SK-N-SH treated with all-trans-retinoic acid at 6 μM for 48 hours (cell line): ENCODE data around the gene HPS1.

ENCODE experiments used
- ATAC-seq: fragments of 200-7000 bp; cut with Tn5 transposase; 3 replicates; pipeline ENCODE4 v1.9.1; 2020; ENCODE audit warnings: mild to moderate bottlenecking, moderate library complexity
- ARNTL ChIP-seq: fragments of 450-650 bp; formaldehyde crosslinking; IDR thresholded peaks from 2 replicates; pipeline ENCODE4 v1.5.0; 2020; ENCODE audit warnings: low read depth, mild to moderate bottlenecking, moderate library complexity, borderline replicate concordance
- BACH2 ChIP-seq: fragments of 250-450 bp; sonication (Bioruptor Pico); IDR thresholded peaks from 2 replicates; pipeline ENCODE4 v1.9.0; 2021; ENCODE audit warnings: mild to moderate bottlenecking, borderline replicate concordance
- CREB5 ChIP-seq: fragments of 250-450 bp; sonication (Bioruptor Pico); IDR thresholded peaks from 2 replicates; pipeline ENCODE4 v1.5.1; 2020; ENCODE audit warnings: low read depth, mild to moderate bottlenecking, moderate library complexity
- CSDC2 ChIP-seq: fragments of 250-450 bp; sonication (Bioruptor Pico); IDR thresholded peaks from 2 replicates; pipeline ENCODE4 v1.5.0; 2020; ENCODE audit warnings: mild to moderate bottlenecking, moderate library complexity
- ESRRG ChIP-seq: fragments of 250-450 bp; sonication (Bioruptor Pico); IDR thresholded peaks from 2 replicates; pipeline ENCODE4 v1.6.1; 2021; ENCODE audit warnings: mild to moderate bottlenecking
- GLIS3 ChIP-seq: fragments of 250-450 bp; sonication (Bioruptor Pico); IDR thresholded peaks from 2 replicates; pipeline ENCODE4 v1.5.0; 2020; ENCODE audit warnings: mild to moderate bottlenecking, moderate library complexity
- ISL1 ChIP-seq: fragments of 250-450 bp; sonication (Bioruptor Pico); IDR thresholded peaks from 2 replicates; pipeline ENCODE4 v2.1.2; 2022; ENCODE audit warnings: mild to moderate bottlenecking, moderate library complexity
- OSR1 ChIP-seq: fragments of 250-450 bp; sonication (Bioruptor Pico); IDR thresholded peaks from 2 replicates; pipeline ENCODE4 v1.8.0; 2022; ENCODE audit warnings: moderate library complexity, mild to moderate bottlenecking, inconsistent platforms
- POU6F1 ChIP-seq: fragments of 250-450 bp; sonication (Bioruptor Pico); IDR thresholded peaks from 2 replicates; pipeline ENCODE4 v1.8.0; 2021; ENCODE audit warnings: low read depth, mild to moderate bottlenecking, moderate library complexity, borderline replicate concordance
- PPARA ChIP-seq: fragments of 250-450 bp; sonication (Bioruptor Pico); IDR thresholded peaks from 2 replicates; pipeline ENCODE4 v1.5.0; 2020; ENCODE audit warnings: mild to moderate bottlenecking, borderline replicate concordance
- RARB ChIP-seq: fragments of 250-450 bp; sonication (Bioruptor Pico); IDR thresholded peaks from 2 replicates; pipeline ENCODE4 v1.8.0; 2021; ENCODE audit warnings: mild to moderate bottlenecking, moderate library complexity
- SNAI2 ChIP-seq: fragments of 250-450 bp; sonication (Bioruptor Pico); IDR thresholded peaks from 2 replicates; pipeline ENCODE4 v1.5.0; 2020; ENCODE audit warnings: mild to moderate bottlenecking, moderate library complexity
- TCF4 ChIP-seq: fragments of 250-450 bp; sonication (Bioruptor Pico); IDR thresholded peaks from 2 replicates; pipeline ENCODE4 v1.8.0; 2021; ENCODE audit warnings: mild to moderate bottlenecking, moderate library complexity, borderline replicate concordance
- TOX ChIP-seq: fragments of 250-450 bp; sonication (Bioruptor Pico); IDR thresholded peaks from 2 replicates; pipeline ENCODE4 v1.8.0; 2021; ENCODE audit warnings: mild to moderate bottlenecking, moderate library complexity, borderline replicate concordance
- ZC3H10 ChIP-seq: fragments of 250-450 bp; sonication (Bioruptor Pico); IDR thresholded peaks from 2 replicates; pipeline ENCODE4 v1.5.1; 2021; ENCODE audit warnings: mild to moderate bottlenecking, moderate library complexity
- ZFP3 ChIP-seq: fragments of 250-450 bp; sonication (Bioruptor Pico); IDR thresholded peaks from 2 replicates; pipeline ENCODE4 v1.5.0; 2020; ENCODE audit warnings: mild to moderate bottlenecking, moderate library complexity
- ZFP30 ChIP-seq: fragments of 450-650 bp; formaldehyde crosslinking; IDR thresholded peaks from 2 replicates; pipeline ENCODE4 v1.5.0; 2022; ENCODE audit warnings: mild to moderate bottlenecking, moderate library complexity
- ZNF565 ChIP-seq: fragments of 450-650 bp; formaldehyde crosslinking; conservative IDR thresholded peaks from 2 replicates; pipeline ENCODE4 v1.5.0; 2020; ENCODE audit warnings: low read depth, mild to moderate bottlenecking, moderate library complexity
- ZNF70 ChIP-seq: fragments of 450-650 bp; formaldehyde crosslinking; IDR thresholded peaks from 2 replicates; pipeline ENCODE4 v1.5.0; 2020; ENCODE audit warnings: mild to moderate bottlenecking, moderate library complexity
- ZNF8 ChIP-seq: fragments of 450-650 bp; formaldehyde crosslinking; IDR thresholded peaks from 2 replicates; pipeline ENCODE4 v1.5.0; 2020; ENCODE audit warnings: mild to moderate bottlenecking, moderate library complexity
- TF ChIP-seq, protein P1 (sequence below): fragments of 250-450 bp; sonication (Bioruptor Pico); IDR thresholded peaks from 2 replicates; pipeline ENCODE4 v1.5.1; 2021; ENCODE audit warnings: mild to moderate bottlenecking, moderate library complexity
- TF ChIP-seq, protein P2 (sequence below): fragments of 250-450 bp; sonication (Bioruptor Pico); IDR thresholded peaks from 2 replicates; pipeline ENCODE4 v1.5.0; 2020; ENCODE audit warnings: mild to moderate bottlenecking, moderate library complexity
- TF ChIP-seq, protein P3 (sequence below): fragments of 250-450 bp; sonication (Bioruptor Pico); IDR thresholded peaks from 2 replicates; pipeline ENCODE4 v1.8.0; 2020; ENCODE audit warnings: mild to moderate bottlenecking, moderate library complexity, borderline replicate concordance

Gene HPS1

DNA sequence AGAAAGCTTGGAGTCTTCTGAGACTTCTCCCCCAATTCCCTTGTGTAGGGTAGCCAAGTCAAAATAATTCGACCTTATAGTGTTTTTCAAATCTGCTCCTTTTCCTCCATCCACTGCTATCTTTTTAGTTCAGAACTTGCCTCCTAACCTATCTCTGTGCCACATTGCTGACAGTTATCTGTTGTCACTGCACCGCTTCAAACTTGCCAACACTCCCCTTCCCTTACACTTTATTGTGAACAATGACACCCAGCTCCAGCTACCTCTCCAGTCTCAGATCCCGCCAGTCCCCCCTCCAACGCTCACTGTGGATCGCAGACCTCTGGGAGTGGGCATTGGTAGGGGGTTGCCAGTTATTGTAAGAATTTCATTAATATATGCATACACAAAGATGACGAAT is 16.3 kb upstream of the HPS1 start (continued):
- TF ChIP-seq ZNF70 (no peak), ESRRG (CRISPR knock-in tag) (no peak)

DNA sequence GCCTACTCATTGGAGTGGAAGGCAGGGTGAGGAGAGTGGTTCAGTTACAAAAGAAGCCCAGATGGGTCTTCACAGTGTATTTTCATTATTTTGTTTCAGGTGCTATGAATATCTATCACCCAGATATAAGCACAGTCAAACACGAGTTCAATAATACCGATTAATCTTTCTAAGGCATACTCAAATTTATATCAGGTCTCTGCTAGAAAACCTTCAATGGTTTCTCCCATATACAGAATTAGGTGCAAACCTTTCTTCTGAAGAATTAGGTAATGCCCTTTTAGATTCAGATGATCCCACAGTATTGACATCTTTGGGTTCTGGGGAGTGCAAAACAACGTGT is 14.7 kb upstream of the HPS1 start:
- TF ChIP-seq GLIS3 (CRISPR knock-in tag) (no peak), TOX (CRISPR knock-in tag) (no peak), ZNF8 (no peak), PPARA (CRISPR knock-in tag) (no peak), ZFP30 (CRISPR knock-in tag) (no peak)
- no peak for ATAC-seq

DNA sequence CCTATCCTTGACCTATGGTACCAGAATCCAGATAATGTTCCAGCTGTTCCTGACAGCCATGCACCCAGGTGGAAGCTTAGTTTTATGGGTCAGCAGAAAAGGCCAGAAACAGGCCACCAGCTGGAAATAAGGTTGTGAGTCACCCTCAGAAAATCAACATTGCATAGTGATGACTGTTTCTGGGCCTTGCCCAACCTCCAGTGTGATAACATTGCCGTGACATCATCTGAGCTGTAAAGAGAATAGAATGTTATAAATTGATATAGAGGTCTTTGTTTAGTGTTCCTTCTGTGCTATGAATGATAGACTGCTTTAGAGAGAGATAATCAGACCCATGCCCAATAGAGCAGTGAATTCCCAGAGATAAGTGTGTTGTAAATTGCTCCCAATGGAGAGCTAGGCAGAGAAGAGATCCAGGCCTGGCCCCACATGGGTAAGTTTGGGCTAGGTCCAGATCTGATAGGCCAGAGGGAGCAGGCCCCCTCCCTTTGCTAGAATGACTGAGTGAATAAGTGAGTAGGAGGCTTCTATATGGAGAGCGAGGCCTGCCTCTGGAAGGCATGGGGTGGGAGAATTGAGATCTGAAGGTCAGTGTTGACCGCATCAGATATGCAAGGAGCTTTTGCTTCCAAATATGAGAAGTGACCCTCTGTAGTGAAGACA is 14.2 kb upstream of the HPS1 start:
- ATAC-seq = peak; percentile 95
- TF ChIP-seq OSR1 (CRISPR knock-in tag) (no peak), ZC3H10 (CRISPR knock-in tag) (0 out of 2 replicates have a peak, but pooled peaks have one; percentile 34), TOX (CRISPR knock-in tag) (no peak), SNAI2 (CRISPR knock-in tag) (0 out of 2 replicates have a peak, but pooled peaks have one; percentile 56), GLIS3 (CRISPR knock-in tag) (peak; percentile 80; the same call in 1 of the 2 replicates), CSDC2 (CRISPR knock-in tag) (0 out of 2 replicates have a peak, but pooled peaks have one; percentile 58), ESRRG (CRISPR knock-in tag) (peak; percentile 66; the same call in 1 of the 2 replicates), RARB (CRISPR knock-in tag) (no peak), ZFP3 (peak; percentile 64; the same call in 1 of the 2 replicates), ZFP30 (CRISPR knock-in tag) (no peak), POU6F1 (CRISPR knock-in tag) (peak; percentile 46; the same call in 1 of the 2 replicates), CREB5 (CRISPR knock-in tag) (peak; percentile 88), ARNTL (CRISPR knock-in tag) (no peak; the same call in 1 of the 2 replicates), ZNF565 (CRISPR knock-in tag) (peak; percentile 40; the same call in 1 of the 2 replicates), ZNF70 (0 out of 2 replicates have a peak, but pooled peaks have one; percentile 42), ISL1 (CRISPR knock-in tag) (peak; percentile 97), ZNF8 (peak; percentile 11; the same call in 1 of the 2 replicates), TCF4 (CRISPR knock-in tag) (peak; percentile 92), PPARA (CRISPR knock-in tag) (no peak), BACH2 (CRISPR knock-in tag) (peak; percentile 28; the same call in 1 of the 2 replicates)
- TF ChIP-seq, protein P1, sequence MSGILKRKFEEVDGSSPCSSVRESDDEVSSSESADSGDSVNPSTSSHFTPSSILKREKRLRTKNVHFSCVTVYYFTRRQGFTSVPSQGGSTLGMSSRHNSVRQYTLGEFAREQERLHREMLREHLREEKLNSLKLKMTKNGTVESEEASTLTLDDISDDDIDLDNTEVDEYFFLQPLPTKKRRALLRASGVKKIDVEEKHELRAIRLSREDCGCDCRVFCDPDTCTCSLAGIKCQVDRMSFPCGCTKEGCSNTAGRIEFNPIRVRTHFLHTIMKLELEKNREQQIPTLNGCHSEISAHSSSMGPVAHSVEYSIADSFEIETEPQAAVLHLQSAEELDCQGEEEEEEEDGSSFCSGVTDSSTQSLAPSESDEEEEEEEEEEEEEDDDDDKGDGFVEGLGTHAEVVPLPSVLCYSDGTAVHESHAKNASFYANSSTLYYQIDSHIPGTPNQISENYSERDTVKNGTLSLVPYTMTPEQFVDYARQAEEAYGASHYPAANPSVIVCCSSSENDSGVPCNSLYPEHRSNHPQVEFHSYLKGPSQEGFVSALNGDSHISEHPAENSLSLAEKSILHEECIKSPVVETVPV (CRISPR knock-in tag) = 0 out of 2 replicates have a peak, but pooled peaks have one; percentile 66
- TF ChIP-seq, protein P2, sequence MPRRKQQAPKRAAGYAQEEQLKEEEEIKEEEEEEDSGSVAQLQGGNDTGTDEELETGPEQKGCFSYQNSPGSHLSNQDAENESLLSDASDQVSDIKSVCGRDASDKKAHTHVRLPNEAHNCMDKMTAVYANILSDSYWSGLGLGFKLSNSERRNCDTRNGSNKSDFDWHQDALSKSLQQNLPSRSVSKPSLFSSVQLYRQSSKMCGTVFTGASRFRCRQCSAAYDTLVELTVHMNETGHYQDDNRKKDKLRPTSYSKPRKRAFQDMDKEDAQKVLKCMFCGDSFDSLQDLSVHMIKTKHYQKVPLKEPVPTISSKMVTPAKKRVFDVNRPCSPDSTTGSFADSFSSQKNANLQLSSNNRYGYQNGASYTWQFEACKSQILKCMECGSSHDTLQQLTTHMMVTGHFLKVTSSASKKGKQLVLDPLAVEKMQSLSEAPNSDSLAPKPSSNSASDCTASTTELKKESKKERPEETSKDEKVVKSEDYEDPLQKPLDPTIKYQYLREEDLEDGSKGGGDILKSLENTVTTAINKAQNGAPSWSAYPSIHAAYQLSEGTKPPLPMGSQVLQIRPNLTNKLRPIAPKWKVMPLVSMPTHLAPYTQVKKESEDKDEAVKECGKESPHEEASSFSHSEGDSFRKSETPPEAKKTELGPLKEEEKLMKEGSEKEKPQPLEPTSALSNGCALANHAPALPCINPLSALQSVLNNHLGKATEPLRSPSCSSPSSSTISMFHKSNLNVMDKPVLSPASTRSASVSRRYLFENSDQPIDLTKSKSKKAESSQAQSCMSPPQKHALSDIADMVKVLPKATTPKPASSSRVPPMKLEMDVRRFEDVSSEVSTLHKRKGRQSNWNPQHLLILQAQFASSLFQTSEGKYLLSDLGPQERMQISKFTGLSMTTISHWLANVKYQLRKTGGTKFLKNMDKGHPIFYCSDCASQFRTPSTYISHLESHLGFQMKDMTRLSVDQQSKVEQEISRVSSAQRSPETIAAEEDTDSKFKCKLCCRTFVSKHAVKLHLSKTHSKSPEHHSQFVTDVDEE = peak; percentile 95
- TF ChIP-seq, protein P3, sequence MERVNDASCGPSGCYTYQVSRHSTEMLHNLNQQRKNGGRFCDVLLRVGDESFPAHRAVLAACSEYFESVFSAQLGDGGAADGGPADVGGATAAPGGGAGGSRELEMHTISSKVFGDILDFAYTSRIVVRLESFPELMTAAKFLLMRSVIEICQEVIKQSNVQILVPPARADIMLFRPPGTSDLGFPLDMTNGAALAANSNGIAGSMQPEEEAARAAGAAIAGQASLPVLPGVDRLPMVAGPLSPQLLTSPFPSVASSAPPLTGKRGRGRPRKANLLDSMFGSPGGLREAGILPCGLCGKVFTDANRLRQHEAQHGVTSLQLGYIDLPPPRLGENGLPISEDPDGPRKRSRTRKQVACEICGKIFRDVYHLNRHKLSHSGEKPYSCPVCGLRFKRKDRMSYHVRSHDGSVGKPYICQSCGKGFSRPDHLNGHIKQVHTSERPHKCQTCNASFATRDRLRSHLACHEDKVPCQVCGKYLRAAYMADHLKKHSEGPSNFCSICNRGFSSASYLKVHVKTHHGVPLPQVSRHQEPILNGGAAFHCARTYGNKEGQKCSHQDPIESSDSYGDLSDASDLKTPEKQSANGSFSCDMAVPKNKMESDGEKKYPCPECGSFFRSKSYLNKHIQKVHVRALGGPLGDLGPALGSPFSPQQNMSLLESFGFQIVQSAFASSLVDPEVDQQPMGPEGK (CRISPR knock-in tag) = 0 out of 2 replicates have a peak, but pooled peaks have one; percentile 35
